GM21381 (cell line): ENCODE data around the gene CPSF4.

ENCODE experiments used
- ATAC-seq: cut with Tn5 transposase; IDR thresholded peaks from one replicate; pipeline ENCODE4 v1.9.1; 2021; ENCODE audit warnings: mild to moderate bottlenecking, moderate library complexity; ENCODE audit not compliant: unreplicated experiment

CPSF4 gene

GRCh38 chr7:99447943-99448342, 9.2 kb downstream of the CPSF4 start:
- ATAC-seq = no peak

GRCh38 chr7:99448855-99449254, 10.1 kb downstream of the CPSF4 start:
- no peak for ATAC-seq

- ATAC-seq = no peak
These were observed 10.6 kb downstream of the CPSF4 start for GRCh38 chr7:99449326-99449725.

- no peak for ATAC-seq
These were observed 13.2 kb downstream of the CPSF4 start for GRCh38 chr7:99451936-99452335.

- no peak for ATAC-seq
These were observed 13.8 kb downstream of the CPSF4 start for GRCh38 chr7:99452541-99452940.

- no peak for ATAC-seq
These were observed 14.4 kb downstream of the CPSF4 start for GRCh38 chr7:99453105-99453504.

- no peak for ATAC-seq
These were observed 17.1 kb downstream of the CPSF4 start for GRCh38 chr7:99455874-99456273.

- no peak for ATAC-seq
These were observed 17.5 kb downstream of the CPSF4 start for GRCh38 chr7:99456288-99456687.

GRCh38 chr7:99457050-99457649, 18.4 kb downstream of the CPSF4 start:
- no peak for ATAC-seq

- ATAC-seq = no peak
These were observed 19.1 kb downstream of the CPSF4 start for GRCh38 chr7:99457650-99458493.

GRCh38 chr7:99459087-99459486, 20.3 kb downstream of the CPSF4 start:
- no peak for ATAC-seq

GRCh38 chr7:99460651-99461050, 21.9 kb downstream of the CPSF4 start:
- ATAC-seq = no peak

- ATAC-seq = no peak
These were observed 22.5 kb downstream of the CPSF4 start for GRCh38 chr7:99461221-99461620.

GRCh38 chr7:99465421-99465768, 26.7 kb downstream of the CPSF4 start:
- no peak for ATAC-seq

- ATAC-seq = no peak
These were observed 29.7 kb downstream of the CPSF4 start for GRCh38 chr7:99468336-99468918.

GRCh38 chr7:99469381-99470065, 30.8 kb downstream of the CPSF4 start:
- ATAC-seq = no peak

- ATAC-seq = peak; percentile 96
These were observed 34.0 kb downstream of the CPSF4 start, which contains the start of gene ZNF789 for GRCh38 chr7:99472561-99473314. Gene ZNF789 (plus strand): TSS chr7:99472890. CDS start chr7:99476457, 3,567 bp downstream.

- ATAC-seq = peak; percentile 4
These were observed 34.5 kb downstream of the CPSF4 start for GRCh38 chr7:99473315-99473596.

- no peak for ATAC-seq
These were observed 37.4 kb downstream of the CPSF4 start for GRCh38 chr7:99476107-99476506.

- ATAC-seq = no peak
These were observed 40.0 kb downstream of the CPSF4 start for GRCh38 chr7:99478464-99479440.
